Prostate gland (tissue), 2 donors: ENCODE measurements around the gene KRCC1.

Experiments used
- POLR2A ChIP-seq: fragments of 450-650 bp; IDR thresholded peaks from one replicate; pipeline ENCODE4 v1.6.1; 2016; ENCODE audit warnings: antibody characterized with exemption, mild to moderate bottlenecking
- POLR2AphosphoS5 ChIP-seq: sonication (generic); formaldehyde crosslinking; IDR thresholded peaks from one replicate; pipeline ENCODE4 v1.6.1; 2017; ENCODE audit warnings: antibody characterized with exemption
- TF ChIP-seq, protein P1 (sequence below), 4 experiments: fragments of 200-600 bp in 2 of 4; fragments of 450-650 bp in 2 of 4; sonication (generic) in 2 of 4; IDR thresholded peaks; 1 replicate in 3 of 4; 2 replicates in 1 of 4; pipeline ENCODE4 v1.5.1; 2016 to 2019; ENCODE audit warnings: antibody characterized with exemption in 4 of 4, mild to moderate bottlenecking in 2 of 4, moderate library complexity in 2 of 4

GRCh38 chr2:88051792-88052191 is 3.8 kb downstream of the KRCC1 start:
- TF ChIP-seq POLR2A: no peak
- TF ChIP-seq, protein P1, sequence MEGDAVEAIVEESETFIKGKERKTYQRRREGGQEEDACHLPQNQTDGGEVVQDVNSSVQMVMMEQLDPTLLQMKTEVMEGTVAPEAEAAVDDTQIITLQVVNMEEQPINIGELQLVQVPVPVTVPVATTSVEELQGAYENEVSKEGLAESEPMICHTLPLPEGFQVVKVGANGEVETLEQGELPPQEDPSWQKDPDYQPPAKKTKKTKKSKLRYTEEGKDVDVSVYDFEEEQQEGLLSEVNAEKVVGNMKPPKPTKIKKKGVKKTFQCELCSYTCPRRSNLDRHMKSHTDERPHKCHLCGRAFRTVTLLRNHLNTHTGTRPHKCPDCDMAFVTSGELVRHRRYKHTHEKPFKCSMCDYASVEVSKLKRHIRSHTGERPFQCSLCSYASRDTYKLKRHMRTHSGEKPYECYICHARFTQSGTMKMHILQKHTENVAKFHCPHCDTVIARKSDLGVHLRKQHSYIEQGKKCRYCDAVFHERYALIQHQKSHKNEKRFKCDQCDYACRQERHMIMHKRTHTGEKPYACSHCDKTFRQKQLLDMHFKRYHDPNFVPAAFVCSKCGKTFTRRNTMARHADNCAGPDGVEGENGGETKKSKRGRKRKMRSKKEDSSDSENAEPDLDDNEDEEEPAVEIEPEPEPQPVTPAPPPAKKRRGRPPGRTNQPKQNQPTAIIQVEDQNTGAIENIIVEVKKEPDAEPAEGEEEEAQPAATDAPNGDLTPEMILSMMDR (IDR thresholded peaks at IDR 0.05): no peak
- TF ChIP-seq POLR2AphosphoS5: no peak
